CD4-positive, alpha-beta T cell treated with Interleukin-4 for 4 hours (primary cell): ENCODE data around the gene CNFN.
A peak's percentile ranks its signal among the peaks of the same experiment; 100 is the strongest.

Experiments used
- DNase-seq: peaks from one replicate; pipeline ENCODE4 v3.0.0-alpha.2; 2020

Gene CNFN

DNA sequence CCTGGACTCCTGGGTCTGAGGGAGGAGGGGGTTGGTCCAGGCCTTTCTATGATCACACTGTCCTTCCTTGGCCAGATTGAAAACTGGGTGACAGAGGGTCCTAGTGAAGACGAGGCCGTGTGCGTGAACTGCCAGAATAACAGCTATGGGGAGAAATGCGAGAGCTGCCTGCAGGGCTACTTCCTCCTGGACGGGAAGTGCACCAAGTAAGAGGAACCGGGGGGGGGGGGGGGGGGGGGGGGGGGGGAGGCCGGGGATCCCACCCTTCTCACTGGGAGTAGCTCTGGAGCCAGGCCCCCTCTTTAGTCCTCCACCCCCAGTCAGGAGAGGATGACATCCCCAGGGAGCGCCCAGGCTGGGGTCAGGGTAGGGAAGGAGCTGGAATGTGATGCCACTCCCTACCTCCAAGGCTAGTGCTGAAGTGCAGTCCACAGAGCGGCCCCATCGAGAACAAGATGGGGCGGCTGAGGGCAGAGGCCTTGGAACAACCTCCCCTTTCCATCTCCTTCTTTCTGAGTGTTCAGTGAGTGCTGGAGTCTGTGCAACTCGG, 19.4 kb downstream of the CNFN start:
- DNase-seq = no peak

- no peak for DNase-seq
These were observed 20.0 kb downstream of the CNFN start for GRCh38 chr19:42370068-42370520.

GRCh38 chr19:42369433-42370067, 20.5 kb downstream of the CNFN start:
- no peak for DNase-seq

- DNase-seq = no peak
These were observed 21.3 kb downstream of the CNFN start for GRCh38 chr19:42368765-42369164.

GRCh38 chr19:42368360-42368759, 21.7 kb downstream of the CNFN start:
- DNase-seq = no peak

GRCh38 chr19:42367929-42368328, 22.2 kb downstream of the CNFN start:
- no peak for DNase-seq

DNA sequence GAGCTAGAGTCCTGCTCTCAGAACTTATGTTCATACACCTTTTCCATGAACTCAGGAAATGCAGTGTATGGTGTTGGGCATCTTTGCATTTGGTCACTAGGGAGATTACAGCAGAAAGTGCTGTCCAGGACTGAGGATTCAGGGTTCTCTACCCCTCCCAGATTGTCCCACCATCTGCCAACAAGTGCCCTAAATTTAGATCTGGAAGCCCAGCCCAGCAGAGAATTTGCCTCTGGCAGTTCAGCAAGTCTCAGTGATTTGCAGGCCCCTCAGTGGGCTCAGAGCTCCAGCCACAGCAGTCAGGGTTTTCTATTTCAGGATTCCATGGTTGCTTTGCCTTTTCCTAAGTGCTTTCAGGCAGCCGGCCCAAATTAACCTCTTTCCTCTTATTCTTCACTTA, 23.4 kb downstream of the CNFN start:
- no peak for DNase-seq

- no peak for DNase-seq
These were observed 26.3 kb downstream of the CNFN start for GRCh38 chr19:42363614-42364346.

DNA sequence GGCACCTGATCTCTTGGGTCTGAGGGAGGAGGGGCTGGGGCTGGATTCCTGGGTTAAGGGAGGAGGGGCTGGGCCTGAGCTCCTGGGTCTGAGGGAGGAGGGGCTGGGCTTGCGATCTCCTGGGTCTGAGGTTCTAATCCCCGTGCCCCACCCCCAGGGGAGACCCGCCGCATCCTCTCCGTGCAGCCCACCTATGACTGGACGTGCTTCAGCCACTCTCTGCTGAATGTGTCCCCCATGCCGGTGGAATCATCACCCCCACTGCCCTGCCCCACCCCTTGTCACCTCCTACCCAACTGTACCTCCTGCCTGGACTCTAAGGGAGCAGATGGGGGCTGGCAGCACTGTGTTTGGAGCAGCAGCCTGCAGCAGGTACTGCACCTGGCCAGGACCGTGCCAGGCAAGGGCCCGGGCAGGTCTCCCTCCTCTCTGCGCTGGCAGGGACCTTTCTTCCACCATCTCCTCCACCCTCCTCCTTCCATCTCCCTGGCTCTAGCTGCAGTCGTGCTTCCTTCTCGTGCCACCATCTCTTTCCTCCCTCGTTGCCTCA, 27.1 kb downstream of the CNFN start:
- no peak for DNase-seq

DNA sequence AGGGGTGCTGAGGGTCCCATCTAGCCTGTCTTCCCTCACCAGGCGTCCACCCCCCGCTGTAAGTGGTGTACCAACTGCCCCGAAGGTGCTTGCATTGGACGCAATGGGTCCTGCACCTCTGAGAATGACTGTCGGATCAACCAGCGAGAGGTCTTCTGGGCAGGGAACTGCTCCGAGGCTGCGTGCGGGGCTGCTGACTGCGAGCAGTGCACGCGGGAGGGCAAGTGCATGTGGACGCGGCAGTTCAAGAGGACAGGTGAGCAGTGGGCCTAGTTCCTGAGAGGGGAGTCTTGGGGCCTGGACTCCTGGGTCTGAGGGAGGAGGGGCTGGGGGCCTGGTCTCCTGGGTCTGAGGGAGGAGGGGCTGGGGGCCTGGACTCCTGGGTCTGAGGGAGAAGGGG, 27.8 kb downstream of the CNFN start:
- DNase-seq = no peak

GRCh38 chr19:42361545-42361910, 28.6 kb downstream of the CNFN start:
- no peak for DNase-seq

DNA sequence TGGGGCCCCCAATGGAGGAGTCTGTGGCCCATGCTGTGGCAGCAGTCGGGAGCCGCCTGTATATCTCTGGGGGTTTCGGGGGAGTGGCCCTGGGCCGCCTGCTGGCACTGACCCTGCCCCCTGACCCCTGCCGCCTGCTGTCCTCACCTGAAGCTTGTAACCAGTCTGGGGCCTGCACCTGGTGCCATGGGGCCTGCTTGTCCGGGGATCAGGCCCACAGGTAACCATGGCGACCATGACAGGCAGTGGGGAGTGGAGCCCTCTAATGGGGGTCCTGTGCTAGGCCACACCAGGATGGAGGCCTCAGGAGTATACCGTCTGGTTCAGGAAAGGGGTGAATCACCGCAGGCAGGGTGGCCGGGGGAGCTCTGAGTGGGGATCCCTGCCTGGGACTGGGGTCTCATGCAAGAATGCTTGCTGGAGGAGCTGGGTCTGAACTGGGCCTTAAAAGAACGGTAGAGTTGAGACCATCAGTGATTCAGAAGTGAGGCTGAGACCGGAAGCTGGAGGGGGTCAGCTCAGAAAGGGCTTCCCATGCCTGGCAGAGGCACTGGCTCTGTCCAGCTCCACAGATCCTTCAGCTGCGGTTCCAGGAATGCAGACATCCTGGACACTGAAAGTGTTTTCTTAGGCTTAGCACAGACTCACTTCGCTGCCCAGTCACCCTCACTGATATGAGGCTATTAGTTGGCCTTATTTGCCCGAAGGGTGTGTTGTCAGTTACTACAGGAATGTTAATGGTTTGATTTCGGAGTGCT, 29.1 kb downstream of the CNFN start:
- no peak for DNase-seq

DNA sequence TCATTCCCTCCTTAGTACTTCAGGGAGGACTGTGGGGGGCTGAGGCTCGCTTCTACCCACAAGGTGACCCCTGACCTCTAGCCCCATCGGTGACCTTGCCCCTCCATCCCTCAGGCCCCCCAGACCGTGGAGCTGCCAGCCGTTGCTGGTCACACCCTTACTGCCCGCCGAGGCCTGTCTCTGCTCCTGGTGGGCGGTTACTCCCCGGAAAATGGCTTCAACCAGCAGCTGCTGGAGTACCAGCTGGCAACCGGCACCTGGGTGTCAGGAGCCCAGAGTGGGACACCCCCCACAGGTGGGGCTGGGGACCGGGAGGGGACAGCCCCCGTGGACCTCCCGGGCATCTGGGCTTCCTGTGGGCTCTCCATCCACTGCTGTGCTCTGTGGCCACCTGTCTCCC, 32.8 kb downstream of the CNFN start:
- DNase-seq = no peak

DNA sequence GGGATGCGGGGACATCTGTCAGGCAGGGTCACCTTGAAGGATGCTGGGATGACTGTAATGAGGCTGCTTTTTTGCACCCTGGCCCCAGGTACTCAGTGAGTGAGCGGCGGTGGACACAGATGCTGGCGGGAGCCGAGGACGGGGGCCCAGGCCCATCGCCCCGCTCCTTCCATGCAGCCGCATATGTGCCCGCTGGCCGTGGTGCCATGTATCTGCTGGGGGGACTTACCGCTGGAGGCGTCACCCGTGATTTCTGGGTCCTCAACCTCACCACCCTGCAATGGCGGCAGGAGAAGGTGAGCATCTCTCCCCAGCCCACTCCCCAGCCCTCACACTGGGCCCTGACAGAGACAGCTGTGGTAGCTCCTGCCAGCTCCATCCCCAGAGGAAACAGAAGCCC, 33.4 kb downstream of the CNFN start:
- DNase-seq = no peak

DNA sequence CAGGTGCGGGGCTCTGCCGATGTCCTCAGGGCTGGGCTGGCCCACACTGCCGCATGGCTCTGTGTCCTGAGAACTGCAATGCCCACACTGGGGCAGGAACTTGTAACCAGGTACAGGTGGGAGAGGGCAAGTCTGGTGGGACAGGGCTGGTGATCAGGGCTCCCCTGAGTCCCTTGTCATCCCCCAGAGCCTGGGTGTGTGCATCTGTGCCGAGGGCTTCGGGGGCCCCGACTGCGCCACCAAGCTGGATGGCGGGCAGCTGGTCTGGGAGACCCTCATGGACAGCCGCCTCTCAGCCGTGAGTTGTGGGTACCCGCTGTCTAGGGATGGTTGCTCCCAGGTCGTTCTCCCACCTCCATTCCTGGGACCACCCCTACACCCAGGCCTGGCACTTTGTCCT, 34.2 kb downstream of the CNFN start:
- no peak for DNase-seq

DNA sequence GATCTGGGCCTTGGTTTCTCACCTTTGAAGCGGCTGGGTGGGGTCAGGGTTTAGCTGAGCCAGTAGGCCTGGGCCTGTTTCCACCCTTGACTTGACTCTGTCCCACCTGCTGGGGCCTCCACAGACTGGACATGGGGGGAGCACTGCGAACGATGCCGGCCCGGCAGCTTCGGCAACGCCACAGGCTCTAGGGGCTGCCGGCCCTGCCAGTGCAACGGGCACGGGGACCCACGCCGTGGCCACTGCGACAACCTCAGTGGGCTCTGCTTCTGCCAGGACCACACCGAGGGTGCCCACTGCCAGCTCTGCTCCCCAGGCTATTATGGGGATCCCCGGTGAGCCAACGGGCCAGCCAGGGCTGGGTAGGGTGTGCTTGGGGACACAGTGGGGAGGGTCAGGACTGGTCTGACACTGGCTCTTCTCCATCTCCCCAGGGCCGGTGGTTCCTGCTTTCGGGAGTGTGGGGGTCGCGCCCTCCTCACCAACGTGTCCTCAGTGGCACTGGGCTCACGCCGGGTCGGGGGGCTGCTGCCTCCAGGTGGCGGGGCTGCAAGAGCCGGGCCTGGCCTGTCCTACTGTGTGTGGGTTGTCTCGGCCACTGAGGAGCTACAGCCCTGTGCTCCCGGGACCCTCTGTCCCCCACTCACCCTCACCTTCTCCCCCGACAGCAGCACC, 36.6 kb downstream of the CNFN start:
- DNase-seq = no peak

DNA sequence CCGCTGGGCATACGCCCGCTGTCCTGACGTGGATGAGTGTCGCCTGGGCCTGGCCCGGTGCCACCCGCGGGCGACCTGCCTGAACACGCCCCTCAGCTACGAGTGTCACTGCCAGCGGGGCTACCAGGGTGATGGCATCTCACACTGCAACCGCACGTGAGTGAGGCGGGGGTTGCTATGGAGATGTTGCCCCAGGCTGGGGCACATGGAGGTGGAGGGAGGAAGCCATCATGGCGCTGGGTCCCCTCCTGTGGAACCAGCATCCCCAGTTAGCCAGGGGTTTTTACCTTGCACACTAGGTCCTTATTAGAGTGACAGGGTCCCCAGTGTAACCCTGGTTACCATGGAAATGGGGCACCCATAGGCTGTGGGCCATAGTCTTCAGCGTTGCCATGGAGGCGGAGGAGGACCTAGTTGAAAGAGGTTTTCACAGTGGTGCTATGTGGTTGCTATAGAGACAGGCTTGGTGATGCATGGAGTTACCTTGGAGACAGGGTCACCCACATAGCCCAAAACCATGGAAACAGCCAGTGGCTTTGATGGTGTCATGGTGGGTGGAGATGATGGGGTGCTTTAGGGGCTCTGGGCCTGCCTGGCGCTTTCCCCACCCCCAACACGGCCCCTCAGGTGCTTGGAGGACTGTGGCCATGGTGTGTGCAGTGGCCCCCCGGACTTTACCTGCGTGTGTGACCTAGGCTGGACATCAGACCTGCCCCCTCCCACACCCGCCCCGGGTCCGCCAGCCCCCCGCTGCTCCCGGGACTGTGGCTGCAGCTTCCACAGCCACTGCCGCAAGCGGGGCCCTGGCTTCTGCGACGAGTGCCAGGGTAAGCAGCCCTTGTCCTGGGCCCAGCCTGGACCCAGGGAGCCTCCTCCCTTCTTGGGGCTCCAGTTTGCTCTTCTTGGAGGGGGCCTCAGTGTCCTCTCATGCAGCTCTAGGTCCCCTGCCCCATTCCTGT, 37.5 kb downstream of the CNFN start:
- DNase-seq = peak; percentile 47

DNA sequence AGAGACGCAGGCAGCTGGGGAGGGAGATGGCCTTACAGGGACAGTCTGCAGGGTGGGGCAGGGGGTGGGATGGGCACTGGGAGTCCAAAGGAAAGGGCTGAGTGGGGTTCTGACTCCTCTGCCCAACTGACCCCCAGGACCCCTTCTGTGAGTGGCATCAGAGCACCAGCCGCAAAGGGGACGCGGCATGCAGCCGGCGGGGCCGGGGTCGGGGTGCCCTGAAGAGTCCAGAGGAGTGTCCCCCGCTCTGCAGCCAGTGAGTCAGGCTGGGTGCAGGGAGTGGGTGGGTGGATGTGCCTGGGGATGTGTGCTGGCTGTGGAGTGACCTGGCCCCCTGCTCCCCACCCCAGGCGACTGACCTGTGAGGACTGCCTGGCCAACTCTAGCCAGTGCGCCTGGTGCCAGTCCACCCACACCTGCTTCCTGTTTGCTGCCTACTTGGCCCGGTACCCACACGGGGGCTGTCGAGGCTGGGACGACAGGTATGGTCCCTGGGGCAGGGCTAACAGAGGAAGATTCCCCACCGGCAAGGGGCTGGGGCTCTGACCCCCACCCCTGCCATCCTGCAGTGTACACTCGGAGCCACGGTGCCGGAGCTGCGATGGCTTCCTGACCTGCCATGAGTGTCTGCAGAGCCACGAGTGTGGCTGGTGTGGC, 38.9 kb downstream of the CNFN start:
- no peak for DNase-seq

- no peak for DNase-seq
These were observed 39.7 kb downstream of the CNFN start for GRCh38 chr19:42350417-42350816.

DNA sequence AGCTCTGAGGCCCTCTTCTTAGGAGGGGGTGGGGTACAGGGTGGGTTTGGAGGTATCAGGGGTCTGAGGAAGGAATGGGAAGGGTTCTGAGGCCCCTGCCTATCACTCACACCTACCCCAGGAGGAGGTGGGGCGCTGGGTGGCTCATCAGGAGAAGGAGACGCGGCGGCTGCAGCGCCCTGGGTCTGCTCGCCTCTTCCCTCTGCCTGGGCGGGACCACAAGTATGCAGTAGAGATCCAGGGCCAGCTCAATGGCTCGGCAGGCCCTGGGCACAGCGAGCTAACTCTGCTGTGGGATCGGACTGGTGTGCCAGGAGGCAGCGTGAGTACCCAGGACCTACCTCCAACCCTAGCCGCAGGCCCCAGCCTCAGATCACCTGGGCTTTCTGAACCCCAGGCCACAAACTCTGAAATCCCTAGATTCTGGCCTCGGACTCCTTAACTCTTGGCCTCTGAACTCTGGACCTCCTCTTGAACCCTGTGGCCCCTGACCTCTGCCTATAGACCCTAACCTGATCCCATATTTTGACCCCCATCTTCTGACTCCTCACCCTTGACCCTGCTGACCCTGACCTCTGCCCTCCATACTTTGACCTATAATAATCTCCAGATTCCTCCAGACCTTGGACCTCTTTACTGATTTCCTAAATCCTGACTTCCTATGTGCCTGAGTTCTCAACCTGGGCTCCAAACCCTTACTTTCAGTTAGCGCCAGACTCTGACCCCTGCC, 40.6 kb downstream of the CNFN start:
- no peak for DNase-seq
